GM19463 (cell line): ENCODE data around the gene TMEM272.
"Not testable (repeated sequence)": the region's sequence is repeated elsewhere in the genome, so short reads cannot be mapped to it uniquely, and the experiment has no call there.

Experiments used
- ATAC-seq: cut with Tn5 transposase; IDR thresholded peaks from one replicate; pipeline ENCODE4 v1.9.1; 2021; ENCODE audit warnings: mild to moderate bottlenecking, moderate library complexity; ENCODE audit not compliant: unreplicated experiment

Gene TMEM272

DNA sequence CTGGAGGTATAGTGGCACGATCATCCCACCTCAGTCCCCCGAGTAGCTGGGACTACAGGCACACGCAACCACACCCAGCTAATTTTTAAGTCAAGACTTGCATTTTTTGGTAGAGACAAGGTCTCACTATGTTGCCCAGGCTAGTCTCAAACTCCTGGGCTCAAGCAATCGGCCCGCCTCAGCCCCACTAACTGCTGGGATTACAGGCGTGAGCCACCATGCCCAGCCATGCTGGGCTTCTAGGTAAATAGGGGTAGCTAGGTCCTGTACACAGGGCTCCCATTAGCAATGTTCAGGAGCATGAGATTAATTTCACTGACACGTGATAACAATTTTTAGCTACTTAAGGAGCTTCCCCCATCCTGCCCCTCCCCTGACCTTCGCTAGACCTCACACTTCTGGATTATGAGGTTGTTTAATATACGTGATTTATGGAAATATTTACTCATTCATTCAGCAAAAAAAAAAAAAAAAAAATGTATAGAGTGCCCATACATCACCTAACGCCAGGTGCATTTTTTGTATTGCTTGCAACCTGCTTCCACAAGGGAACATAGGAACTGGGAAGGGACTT is 19.2 kb downstream of the TMEM272 start:
- no peak for ATAC-seq

DNA sequence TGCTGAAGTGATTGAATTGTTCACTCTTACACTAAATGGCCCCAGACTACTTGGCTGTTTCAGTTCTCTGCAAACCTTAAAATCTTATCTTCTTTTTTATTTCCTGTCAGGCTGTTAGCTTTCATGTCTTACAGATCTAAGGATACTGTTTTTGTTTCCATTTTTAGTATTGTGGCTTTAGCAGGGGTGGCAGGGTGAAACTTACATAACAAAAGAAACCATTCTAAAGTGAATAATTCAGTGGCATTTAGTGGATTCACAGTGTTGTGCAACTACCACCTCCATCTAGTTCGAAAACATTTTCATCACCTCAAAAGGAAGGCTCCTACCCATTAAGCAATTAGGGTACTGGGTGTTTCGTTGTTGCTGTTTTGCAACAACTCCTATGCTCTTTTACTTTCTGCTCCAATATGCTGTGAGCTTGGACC is 19.8 kb downstream of the TMEM272 start:
- no peak for ATAC-seq

- not testable (repeated sequence) for ATAC-seq
Observed at GRCh38 chr13:51824712-51825111, 20.3 kb downstream of the TMEM272 start.

GRCh38 chr13:51823863-51824262 is 21.1 kb downstream of the TMEM272 start:
- ATAC-seq = no peak

DNA sequence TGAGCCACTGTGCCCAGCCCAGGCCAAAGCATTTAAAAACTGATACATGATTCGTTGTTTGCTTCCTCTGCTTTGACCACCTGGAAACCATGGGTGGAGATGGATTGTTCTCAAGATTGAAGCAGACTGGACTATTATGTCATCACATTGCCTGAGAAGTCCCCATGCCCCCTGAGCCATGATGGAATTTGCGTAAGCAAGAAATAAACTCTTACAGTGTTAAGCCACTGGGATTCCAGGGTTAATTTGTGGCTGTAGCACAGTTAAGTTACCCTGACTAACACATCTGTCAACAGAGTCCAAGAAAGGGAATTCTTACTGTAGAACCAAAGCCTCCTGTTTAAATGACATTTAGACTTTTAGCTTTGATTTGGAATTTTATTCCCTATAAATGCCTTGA is 21.6 kb downstream of the TMEM272 start:
- ATAC-seq = no peak

DNA sequence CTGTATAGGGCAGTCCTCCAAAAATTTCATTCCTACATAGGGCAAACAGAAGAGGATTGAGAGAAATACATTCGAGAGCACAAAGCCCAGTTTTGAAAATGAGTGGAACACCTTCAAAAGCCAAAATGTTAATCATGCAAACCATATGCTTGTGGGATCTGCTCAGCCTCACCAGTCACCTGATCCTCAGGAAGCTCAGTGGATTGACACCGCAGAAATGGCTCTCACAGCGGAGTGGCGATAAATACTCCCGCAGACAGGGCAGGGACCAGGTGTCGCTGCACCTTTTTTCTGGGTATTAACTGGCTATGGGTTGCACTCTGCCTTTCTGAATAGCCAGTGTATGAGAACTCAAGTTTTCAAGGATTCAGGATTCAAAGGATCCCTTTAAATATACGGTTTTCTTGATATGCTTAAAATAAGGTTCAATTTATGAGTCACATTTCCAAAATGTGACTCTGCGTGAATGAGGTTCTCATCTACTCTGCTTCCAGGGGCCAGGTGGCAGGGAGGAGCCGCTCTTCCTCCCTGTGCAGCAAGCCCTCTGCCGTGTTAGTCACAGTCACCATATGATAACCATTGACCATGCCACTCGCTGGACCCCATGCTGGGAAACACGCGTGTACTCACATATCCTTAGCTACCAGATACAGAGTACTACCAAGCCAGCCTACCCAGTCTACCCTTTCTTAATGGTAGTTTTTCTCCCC is 22.7 kb downstream of the TMEM272 start:
- ATAC-seq = no peak

- ATAC-seq = no peak
Observed at GRCh38 chr13:51821606-51822005, 23.4 kb downstream of the TMEM272 start.

GRCh38 chr13:51820016-51820597 is 24.9 kb downstream of the TMEM272 start:
- ATAC-seq = no peak

DNA sequence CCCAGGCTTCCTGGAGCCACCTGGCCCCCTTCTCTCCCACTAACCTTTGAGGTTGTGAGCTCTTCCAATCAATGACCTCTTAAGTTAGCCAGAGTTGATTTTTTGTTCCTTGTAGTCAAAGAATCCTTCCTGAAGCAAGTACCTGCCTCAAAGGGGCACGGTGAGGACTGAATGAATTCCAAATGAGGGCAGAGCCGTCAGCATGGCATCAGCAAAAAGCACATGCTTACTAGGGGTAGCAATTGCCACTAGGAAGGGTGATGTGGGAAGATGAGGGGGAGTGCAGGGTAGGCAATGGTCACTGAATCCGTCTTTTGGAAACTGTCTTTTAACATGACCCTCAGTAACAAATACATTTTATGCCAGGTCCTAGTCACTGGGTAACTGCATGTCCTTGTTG is 25.4 kb downstream of the TMEM272 start:
- no peak for ATAC-seq

GRCh38 chr13:51818781-51819511 is 26.0 kb downstream of the TMEM272 start:
- ATAC-seq = peak; percentile 48

DNA sequence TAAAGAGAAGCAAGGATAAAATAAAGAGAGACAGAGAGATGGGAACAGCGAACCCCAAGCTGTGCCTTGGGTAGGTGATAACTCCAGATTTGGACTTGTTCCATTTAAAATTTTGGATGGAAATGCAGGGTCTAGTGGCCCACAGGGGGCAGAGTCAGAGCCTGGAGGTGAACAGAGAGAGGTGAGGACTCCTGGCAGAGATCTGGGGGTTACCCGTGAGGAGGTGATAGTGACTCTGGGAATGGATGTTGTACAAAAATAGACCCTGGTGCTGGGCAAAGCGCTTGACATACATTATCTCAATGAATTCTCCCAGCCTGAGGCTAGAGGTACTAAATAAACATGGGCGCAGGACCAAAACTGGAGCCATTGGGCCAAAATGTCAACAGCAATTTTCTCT is 26.7 kb downstream of the TMEM272 start:
- ATAC-seq = no peak

DNA sequence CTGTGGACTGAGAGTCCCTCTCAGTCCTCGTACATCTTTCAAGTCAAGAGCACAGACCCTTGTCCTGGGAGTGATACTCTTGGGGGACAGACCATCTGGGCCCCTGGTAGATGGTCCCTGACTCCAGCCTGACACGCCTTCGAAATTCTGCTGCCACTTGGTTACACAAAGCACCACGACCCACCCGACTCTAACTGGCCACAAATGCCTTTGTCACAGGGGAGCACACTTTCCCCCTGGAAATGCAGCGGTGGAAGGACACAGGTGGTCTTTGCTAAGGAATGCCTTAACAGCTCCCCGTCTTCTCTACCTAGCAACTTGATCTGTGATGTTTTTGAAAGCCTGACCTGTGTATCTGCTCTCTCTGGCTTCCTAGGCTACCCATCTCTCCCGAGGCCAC is 27.3 kb downstream of the TMEM272 start:
- no peak for ATAC-seq

GRCh38 chr13:51816604-51817249 is 28.2 kb downstream of the TMEM272 start:
- no peak for ATAC-seq

DNA sequence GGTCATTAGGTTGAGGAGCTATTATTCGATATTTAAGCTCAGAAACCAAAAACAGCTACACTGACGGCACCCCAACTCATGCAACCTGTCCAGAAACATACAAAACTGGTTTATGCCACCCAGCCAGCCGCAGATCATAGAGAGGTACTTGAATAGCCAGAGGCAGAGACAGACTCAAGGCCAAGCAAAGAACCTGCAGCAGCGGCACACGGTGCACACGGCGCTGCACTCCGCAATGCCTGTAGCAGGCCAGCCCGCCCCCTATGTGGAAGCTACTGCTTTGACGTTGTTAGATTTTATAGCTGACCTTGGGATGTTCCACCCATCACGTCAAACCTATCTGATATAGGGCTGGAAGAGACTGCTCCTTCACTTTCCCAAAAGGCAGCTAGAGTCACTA is 29.1 kb downstream of the TMEM272 start:
- ATAC-seq = no peak

- peak; percentile 68 for ATAC-seq
Observed at GRCh38 chr13:51814825-51815650, 29.9 kb downstream of the TMEM272 start.

GRCh38 chr13:51814071-51814470 is 30.9 kb downstream of the TMEM272 start:
- no peak for ATAC-seq

- peak; percentile 53 for ATAC-seq
Observed at GRCh38 chr13:51811920-51812451, 33.0 kb downstream of the TMEM272 start.

DNA sequence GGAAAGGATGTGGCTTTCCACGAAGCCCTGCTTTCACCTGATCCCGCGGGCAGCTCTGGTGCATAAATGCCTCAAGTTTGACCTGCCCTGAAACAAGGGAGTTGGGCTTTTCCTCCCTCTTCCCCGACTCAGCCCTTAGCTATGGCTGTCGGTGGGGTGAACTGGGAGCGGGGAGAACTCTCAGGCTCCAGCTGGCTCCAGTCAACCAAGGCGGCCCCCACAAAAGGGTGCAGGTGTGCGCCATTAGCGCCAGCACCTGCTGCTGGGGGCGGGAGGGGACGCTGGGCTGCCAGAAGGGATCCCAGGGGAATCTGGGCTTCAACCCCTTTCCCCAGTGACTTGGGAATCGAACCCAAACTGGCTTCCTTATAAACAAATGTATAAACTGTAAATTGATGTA is 33.9 kb downstream of the TMEM272 start:
- no peak for ATAC-seq

DNA sequence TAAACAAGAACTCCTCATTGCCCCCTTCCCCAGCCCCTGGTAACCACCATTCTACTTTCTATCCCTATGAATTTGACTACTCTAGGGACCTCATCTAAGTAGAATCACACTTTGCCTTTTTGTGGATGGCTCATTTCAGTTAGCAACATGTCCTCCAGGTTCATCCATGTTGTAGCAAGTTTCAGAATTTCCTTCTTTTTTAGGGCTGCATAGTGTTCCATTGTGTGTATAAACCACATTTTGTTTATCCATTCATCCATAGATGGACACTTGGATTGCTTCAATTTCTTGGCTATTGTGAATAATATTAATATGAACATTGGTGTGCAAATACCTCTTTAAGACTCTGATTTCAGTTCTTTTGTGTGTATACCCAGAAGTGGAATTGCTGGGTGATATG is 36.2 kb downstream of the TMEM272 start:
- ATAC-seq = no peak

DNA sequence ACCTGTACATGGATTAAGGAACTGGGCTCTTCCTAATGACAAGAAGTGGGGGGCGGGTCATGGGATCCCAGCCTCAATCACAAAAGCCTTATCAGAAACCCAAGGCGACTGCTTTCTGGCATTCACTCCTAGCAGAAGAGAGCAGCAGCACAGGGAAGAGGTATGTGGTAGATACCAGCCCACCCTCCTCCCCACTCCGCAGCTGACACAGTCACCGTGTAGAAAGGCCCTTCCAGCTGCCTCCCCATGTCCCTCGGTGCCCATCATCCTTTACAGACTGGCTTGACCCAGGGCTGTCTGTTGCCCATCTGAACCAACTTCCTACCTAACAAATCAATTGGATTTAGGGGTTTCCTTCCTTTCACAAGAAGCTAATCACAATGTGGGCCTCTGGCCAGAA is 37.9 kb downstream of the TMEM272 start:
- no peak for ATAC-seq
